Liver (tissue), 9 donors: ENCODE results near the gene FARS2. TPM values are rescaled to one million over a fixed set of nuclear protein-coding genes. Genes with fewer than 3 reads are reported as not detected.

Experiments
- DNase-seq: peaks from one replicate; pipeline ENCODE4 v3.0.0-alpha.2; 2017; ENCODE audit warnings: low spot score
- H3K27ac ChIP-seq, 2 donors: one replicate each; pipeline ENCODE4 v1.7.0; 2013; ENCODE audit warnings: inconsistent platforms in 2 of 2, low read length in 2 of 2, control low read depth in 1 of 2, low read depth in 1 of 2, mild to moderate bottlenecking in 1 of 2
- H3K27me3 ChIP-seq, 4 donors: one replicate each; pipeline versions ENCODE4 v1.6.1 to v1.7.0; 2013; ENCODE audit warnings: low read length in 3 of 4, inconsistent platforms in 1 of 4, mild to moderate bottlenecking in 1 of 4, moderate library complexity in 1 of 4; ENCODE audit not compliant: control insufficient read depth in 4 of 4, insufficient read depth in 4 of 4
- H3K36me3 ChIP-seq, 4 donors: one replicate each; pipeline versions ENCODE4 v1.6.1 to v1.7.0; 2013; ENCODE audit warnings: low read length in 3 of 4, mild to moderate bottlenecking in 3 of 4, low read depth in 1 of 4, moderate library complexity in 1 of 4; ENCODE audit not compliant: control insufficient read depth in 4 of 4, insufficient read depth in 3 of 4
- H3K4me1 ChIP-seq, 4 donors: one replicate each; pipeline versions ENCODE4 v1.6.1 to v1.7.0; 2013; ENCODE audit warnings: low read length in 3 of 4, mild to moderate bottlenecking in 3 of 4, moderate library complexity in 1 of 4; ENCODE audit not compliant: control insufficient read depth in 4 of 4, insufficient read depth in 4 of 4
- H3K4me3 ChIP-seq, 3 donors: one replicate each; pipeline versions ENCODE4 v1.6.1 to v1.7.0; 2013; ENCODE audit warnings: low read length in 3 of 3, control low read depth in 1 of 3, low read depth in 1 of 3, mild to moderate bottlenecking in 1 of 3
- H3K9ac ChIP-seq, 2 donors: one replicate each; pipeline ENCODE4 v1.7.0; 2013; ENCODE audit warnings: low read length in 2 of 2, mild to moderate bottlenecking in 2 of 2, moderate library complexity in 2 of 2, control low read depth in 1 of 2, low read depth in 1 of 2
- H3K9me3 ChIP-seq, 4 donors: one replicate each; pipeline versions ENCODE4 v1.6.1 to v1.7.0; 2013; ENCODE audit warnings: low read length in 3 of 4; ENCODE audit not compliant: control insufficient read depth in 4 of 4
- EGR1 ChIP-seq, 2 donors: IDR thresholded peaks; 2 replicates each; pipeline ENCODE4 v1.6.1; 2016 to 2018; ENCODE audit warnings: antibody characterized with exemption in 2 of 2, low read depth in 2 of 2
- FOXA1 ChIP-seq: IDR thresholded peaks from 2 replicates; pipeline ENCODE4 v1.6.1; 2016; ENCODE audit warnings: antibody characterized with exemption
- FOXA2 ChIP-seq: IDR thresholded peaks from 2 replicates; pipeline ENCODE4 v1.6.1; 2016; ENCODE audit warnings: antibody characterized with exemption
- GABPA ChIP-seq, 2 donors: IDR thresholded peaks in 1 of 2; conservative IDR thresholded peaks in 1 of 2; 2 replicates each; pipeline ENCODE4 v1.6.1; 2016; ENCODE audit warnings: antibody characterized with exemption in 2 of 2, mild to moderate bottlenecking in 1 of 2, moderate library complexity in 1 of 2
- HNF4A ChIP-seq, 2 donors: conservative IDR thresholded peaks; 2 replicates each; pipeline ENCODE4 v1.6.1; 2016; ENCODE audit warnings: antibody characterized with exemption in 2 of 2, mild to moderate bottlenecking in 2 of 2
- HNF4G ChIP-seq: IDR thresholded peaks from 2 replicates; pipeline ENCODE4 v1.6.1; 2016; ENCODE audit warnings: antibody characterized with exemption
- JUND ChIP-seq, 2 donors: IDR thresholded peaks; 2 replicates each; pipeline ENCODE4 v1.6.1; 2016; ENCODE audit warnings: antibody characterized with exemption in 2 of 2
- NR2F2 ChIP-seq: IDR thresholded peaks from 2 replicates; pipeline ENCODE4 v1.6.1; 2016; ENCODE audit warnings: antibody characterized with exemption
- RAD21 ChIP-seq, 2 donors: IDR thresholded peaks; 2 replicates each; pipeline ENCODE4 v1.6.1; 2016; ENCODE audit warnings: antibody characterized with exemption in 2 of 2, mild to moderate bottlenecking in 2 of 2
- RXRA ChIP-seq, 2 donors: IDR thresholded peaks; 2 replicates each; pipeline ENCODE4 v1.6.1; 2017 to 2018; ENCODE audit warnings: antibody characterized with exemption in 2 of 2, mild to moderate bottlenecking in 1 of 2
- SP1 ChIP-seq: IDR thresholded peaks from 2 replicates; pipeline ENCODE4 v1.6.1; 2018; ENCODE audit warnings: antibody characterized with exemption, mild to moderate bottlenecking
- TAF1 ChIP-seq: conservative IDR thresholded peaks from 2 replicates; pipeline ENCODE4 v1.6.1; 2016; ENCODE audit warnings: antibody characterized with exemption, mild to moderate bottlenecking
- YY1 ChIP-seq: IDR thresholded peaks from 2 replicates; pipeline ENCODE4 v1.6.1; 2016; ENCODE audit warnings: antibody characterized with exemption, mild to moderate bottlenecking
- WGBS: extraction: QIAGEN DNeasy Blood & Tissue Kit; methylation state at CpG from one replicate; pipeline ENCODE4 v1.1.7; 2013; 5-methylcytosine and 5-hydroxymethylcytosine counted together
- polyA plus RNA-seq, 2 donors: library from polyadenylated mRNA; stranded (reverse) in 1 of 2; unstranded in 1 of 2; fragments of 200-250 nt in 1 of 2; fragments of >200 nt in 1 of 2; fragmentation: Nextera tagmentation in 1 of 2; extraction: Ambion mirVana in 1 of 2; gene quantifications; one replicate each; pipeline versions ENCODE4 v1.2.1 to v1.2.3, GENCODE V29; 2013 to 2015
- total RNA-seq, 2 donors: library from RNA; depleted of rRNA; stranded (reverse); fragments of >200 nt; gene quantifications; one replicate each; pipeline ENCODE4 v1.2.3, GENCODE V29; 2014
- TF ChIP-seq, protein P1 (sequence below): IDR thresholded peaks from 2 replicates; pipeline ENCODE4 v1.6.1; 2016; ENCODE audit warnings: antibody characterized with exemption
- TF ChIP-seq, protein P2 (sequence below): IDR thresholded peaks from 2 replicates; pipeline ENCODE4 v1.6.1; 2016; ENCODE audit warnings: antibody characterized with exemption
- TF ChIP-seq, protein P3 (sequence below): fragments of 150-350 bp; IDR thresholded peaks from 2 replicates; pipeline ENCODE4 v1.5.1; 2017; ENCODE audit warnings: improper control_type of control experiment, low read depth, low read length; ENCODE audit not compliant: missing input control
- TF ChIP-seq, protein P4 (sequence below): IDR thresholded peaks from 2 replicates; pipeline ENCODE4 v1.6.1; 2016; ENCODE audit warnings: antibody characterized with exemption, mild to moderate bottlenecking
- TF ChIP-seq, protein P5 (sequence below): IDR thresholded peaks from 2 replicates; pipeline ENCODE4 v1.6.1; 2016; ENCODE audit warnings: antibody characterized with exemption
- donor health status: healthy.
- donor health status: healthy.
- donor health status: healthy.
- donor health status: healthy.
- donor health status: healthy.

FARS2 gene
- total and polyA plus RNA-seq, 4 donors = 7.8 to 25.9 (median 11.2) TPM

DNA sequence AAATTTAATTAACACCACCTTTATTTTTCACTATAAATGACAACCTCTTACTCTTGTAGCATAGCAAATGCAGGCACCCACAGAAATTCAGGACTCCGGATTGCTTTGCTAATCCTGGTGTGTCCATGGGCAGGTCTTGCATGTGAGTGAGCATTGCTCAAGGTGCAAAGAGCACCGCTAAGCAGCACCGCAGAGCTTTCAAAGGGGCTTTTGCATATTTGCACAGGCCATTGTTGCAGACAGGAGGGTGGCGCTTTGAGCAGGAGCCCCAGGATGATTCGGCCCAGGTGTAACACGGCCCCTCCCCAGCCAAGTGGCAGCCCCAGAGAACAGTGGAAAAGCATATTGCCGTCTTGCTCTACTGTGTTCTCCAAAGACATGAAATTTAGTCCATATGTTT, 452.2 kb downstream of the FARS2 start:
- Histone ChIP-seq H3K27ac (no peak overlapping the region), H3K4me1 (no peaks in the 10 kb centered on the region), H3K36me3 (no peaks in the 10 kb centered on the region), H3K9me3 (peaks cover 0 to 2% (median 0%) of the 10 kb centered on the region in 4 donors), H3K9ac (no peak overlapping the region), H3K27me3 (no peaks in the 10 kb centered on the region), H3K4me3 (no peak overlapping the region)
- DNase-seq = no peak
- no peak for TF ChIP-seq NR2F2
- WGBS = 72% methylated on average over 7 of the region's 7 CpGs

DNA sequence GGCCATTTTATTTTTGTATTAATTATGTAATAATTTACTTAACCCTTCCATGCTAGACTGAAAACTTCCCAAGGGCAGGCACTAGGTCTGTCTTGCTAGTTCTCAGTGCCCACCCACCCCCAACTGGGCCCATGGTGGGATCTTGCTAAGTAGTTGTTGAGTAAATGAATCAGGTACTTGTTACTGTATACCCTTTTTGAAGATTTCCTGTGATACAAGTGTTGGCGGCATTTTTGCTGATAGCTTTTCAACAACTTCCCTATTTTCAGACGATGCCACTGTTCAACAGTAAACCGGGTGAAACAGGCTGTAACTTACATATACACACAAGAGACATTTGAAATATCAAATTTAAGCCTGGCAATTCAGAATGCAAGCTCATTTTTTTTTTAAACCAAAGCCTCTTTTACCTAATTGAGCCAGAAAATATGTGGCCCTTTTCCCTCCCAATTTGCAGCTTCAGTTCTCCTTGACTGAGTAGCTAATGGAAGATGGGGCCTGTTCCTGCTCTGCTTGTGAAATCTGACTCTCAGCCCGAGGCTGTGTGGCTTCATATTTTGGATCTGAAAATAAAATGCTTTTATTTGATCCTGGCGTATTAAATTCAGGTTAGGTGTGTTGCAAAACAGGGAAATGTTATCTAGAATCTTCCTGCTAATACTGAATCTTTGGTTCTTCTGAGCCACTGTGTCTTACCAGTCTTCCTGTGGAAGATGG, 457.1 kb downstream of the FARS2 start:
- TF ChIP-seq, protein P1, sequence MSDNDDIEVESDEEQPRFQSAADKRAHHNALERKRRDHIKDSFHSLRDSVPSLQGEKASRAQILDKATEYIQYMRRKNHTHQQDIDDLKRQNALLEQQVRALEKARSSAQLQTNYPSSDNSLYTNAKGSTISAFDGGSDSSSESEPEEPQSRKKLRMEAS = no peak
- TF ChIP-seq HNF4A (conservative IDR thresholded peaks at IDR 0.05) (no peak), NR2F2 (no peak), RXRA (IDR thresholded peaks at IDR 0.05) (no peak), RAD21 (IDR thresholded peaks at IDR 0.05) (no peak), EGR1 (IDR thresholded peaks at IDR 0.05; ENCODE audit: low read depth in 2 of 2) (no peak), FOXA2 (no peak), GABPA (IDR thresholded peaks at IDR 0.05 in 1 of 2, conservative IDR thresholded peaks at IDR 0.05 in 1 of 2) (no peak), FOXA1 (no peak), HNF4G (no peak), JUND (IDR thresholded peaks at IDR 0.05) (no peak), YY1 (no peak), SP1 (no peak), TAF1 (no peak)
- TF ChIP-seq, protein P2, sequence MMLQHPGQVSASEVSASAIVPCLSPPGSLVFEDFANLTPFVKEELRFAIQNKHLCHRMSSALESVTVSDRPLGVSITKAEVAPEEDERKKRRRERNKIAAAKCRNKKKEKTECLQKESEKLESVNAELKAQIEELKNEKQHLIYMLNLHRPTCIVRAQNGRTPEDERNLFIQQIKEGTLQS = no peak
- TF ChIP-seq, protein P3, sequence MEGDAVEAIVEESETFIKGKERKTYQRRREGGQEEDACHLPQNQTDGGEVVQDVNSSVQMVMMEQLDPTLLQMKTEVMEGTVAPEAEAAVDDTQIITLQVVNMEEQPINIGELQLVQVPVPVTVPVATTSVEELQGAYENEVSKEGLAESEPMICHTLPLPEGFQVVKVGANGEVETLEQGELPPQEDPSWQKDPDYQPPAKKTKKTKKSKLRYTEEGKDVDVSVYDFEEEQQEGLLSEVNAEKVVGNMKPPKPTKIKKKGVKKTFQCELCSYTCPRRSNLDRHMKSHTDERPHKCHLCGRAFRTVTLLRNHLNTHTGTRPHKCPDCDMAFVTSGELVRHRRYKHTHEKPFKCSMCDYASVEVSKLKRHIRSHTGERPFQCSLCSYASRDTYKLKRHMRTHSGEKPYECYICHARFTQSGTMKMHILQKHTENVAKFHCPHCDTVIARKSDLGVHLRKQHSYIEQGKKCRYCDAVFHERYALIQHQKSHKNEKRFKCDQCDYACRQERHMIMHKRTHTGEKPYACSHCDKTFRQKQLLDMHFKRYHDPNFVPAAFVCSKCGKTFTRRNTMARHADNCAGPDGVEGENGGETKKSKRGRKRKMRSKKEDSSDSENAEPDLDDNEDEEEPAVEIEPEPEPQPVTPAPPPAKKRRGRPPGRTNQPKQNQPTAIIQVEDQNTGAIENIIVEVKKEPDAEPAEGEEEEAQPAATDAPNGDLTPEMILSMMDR = no peak
- TF ChIP-seq, protein P4, sequence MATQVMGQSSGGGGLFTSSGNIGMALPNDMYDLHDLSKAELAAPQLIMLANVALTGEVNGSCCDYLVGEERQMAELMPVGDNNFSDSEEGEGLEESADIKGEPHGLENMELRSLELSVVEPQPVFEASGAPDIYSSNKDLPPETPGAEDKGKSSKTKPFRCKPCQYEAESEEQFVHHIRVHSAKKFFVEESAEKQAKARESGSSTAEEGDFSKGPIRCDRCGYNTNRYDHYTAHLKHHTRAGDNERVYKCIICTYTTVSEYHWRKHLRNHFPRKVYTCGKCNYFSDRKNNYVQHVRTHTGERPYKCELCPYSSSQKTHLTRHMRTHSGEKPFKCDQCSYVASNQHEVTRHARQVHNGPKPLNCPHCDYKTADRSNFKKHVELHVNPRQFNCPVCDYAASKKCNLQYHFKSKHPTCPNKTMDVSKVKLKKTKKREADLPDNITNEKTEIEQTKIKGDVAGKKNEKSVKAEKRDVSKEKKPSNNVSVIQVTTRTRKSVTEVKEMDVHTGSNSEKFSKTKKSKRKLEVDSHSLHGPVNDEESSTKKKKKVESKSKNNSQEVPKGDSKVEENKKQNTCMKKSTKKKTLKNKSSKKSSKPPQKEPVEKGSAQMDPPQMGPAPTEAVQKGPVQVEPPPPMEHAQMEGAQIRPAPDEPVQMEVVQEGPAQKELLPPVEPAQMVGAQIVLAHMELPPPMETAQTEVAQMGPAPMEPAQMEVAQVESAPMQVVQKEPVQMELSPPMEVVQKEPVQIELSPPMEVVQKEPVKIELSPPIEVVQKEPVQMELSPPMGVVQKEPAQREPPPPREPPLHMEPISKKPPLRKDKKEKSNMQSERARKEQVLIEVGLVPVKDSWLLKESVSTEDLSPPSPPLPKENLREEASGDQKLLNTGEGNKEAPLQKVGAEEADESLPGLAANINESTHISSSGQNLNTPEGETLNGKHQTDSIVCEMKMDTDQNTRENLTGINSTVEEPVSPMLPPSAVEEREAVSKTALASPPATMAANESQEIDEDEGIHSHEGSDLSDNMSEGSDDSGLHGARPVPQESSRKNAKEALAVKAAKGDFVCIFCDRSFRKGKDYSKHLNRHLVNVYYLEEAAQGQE = no peak
- TF ChIP-seq, protein P5, sequence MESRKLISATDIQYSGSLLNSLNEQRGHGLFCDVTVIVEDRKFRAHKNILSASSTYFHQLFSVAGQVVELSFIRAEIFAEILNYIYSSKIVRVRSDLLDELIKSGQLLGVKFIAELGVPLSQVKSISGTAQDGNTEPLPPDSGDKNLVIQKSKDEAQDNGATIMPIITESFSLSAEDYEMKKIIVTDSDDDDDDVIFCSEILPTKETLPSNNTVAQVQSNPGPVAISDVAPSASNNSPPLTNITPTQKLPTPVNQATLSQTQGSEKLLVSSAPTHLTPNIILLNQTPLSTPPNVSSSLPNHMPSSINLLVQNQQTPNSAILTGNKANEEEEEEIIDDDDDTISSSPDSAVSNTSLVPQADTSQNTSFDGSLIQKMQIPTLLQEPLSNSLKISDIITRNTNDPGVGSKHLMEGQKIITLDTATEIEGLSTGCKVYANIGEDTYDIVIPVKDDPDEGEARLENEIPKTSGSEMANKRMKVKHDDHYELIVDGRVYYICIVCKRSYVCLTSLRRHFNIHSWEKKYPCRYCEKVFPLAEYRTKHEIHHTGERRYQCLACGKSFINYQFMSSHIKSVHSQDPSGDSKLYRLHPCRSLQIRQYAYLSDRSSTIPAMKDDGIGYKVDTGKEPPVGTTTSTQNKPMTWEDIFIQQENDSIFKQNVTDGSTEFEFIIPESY = no peak
- WGBS = 85% methylated on average over 5 of the region's 5 CpGs
- H3K27ac ChIP-seq = no peak overlapping the region
- no peak overlapping the region for H3K4me3 ChIP-seq
- no peaks in the 10 kb centered on the region for H3K36me3 ChIP-seq
- DNase-seq = no peak
- H3K9ac ChIP-seq = no peak overlapping the region
- peaks cover 0 to 2% (median 0%) of the 10 kb centered on the region in 4 donors for H3K9me3 ChIP-seq
- H3K27me3 ChIP-seq = no peaks in the 10 kb centered on the region
- no peaks in the 10 kb centered on the region for H3K4me1 ChIP-seq
